ENCODE measurements around the gene CDK7. TPM values are rescaled to one million over a fixed set of nuclear protein-coding genes. Genes with fewer than 3 reads are reported as not detected.

The CDK7 gene
- total and polyA plus RNA-seq, 9 of the 15 experiments (the other 6 are each of a cell fraction or from before 2014, with no cell fraction given), result 41.7 to 143 (median 65.3) TPM

- peak in 1 of 2 experiments; percentile 41; a peak in 1 of 4 replicates for TF ChIP-seq MAZ (CRISPR knock-in tag; conservative IDR thresholded peaks at IDR 0.05 in 1 of 2, IDR thresholded peaks at IDR 0.05 in 1 of 2)
- peak; percentile 100 for TF ChIP-seq E2F8 (IDR thresholded peaks at IDR 0.05; ENCODE audit: low read depth, partially characterized antibody)
- no peak for TF ChIP-seq HLTF (IDR thresholded peaks at IDR 0.05)
- TF ChIP-seq PHB2 (IDR thresholded peaks at IDR 0.05; ENCODE audit: low read depth), result no peak
- peak; percentile 29 for TF ChIP-seq SMARCA4 (IDR thresholded peaks at IDR 0.05)
- TF ChIP-seq CBX8 (IDR thresholded peaks at IDR 0.05; ENCODE audit: borderline replicate concordance, extremely low read depth, low read depth, low read length, poor library complexity, severe bottlenecking), result no peak
- peak in 1 of 2 experiments; percentile 48; a peak in 2 of 4 replicates for TF ChIP-seq NONO (IDR thresholded peaks at IDR 0.05; ENCODE audit: low read depth in 2 of 2, low read length in 1 of 2)
- TF ChIP-seq E2F6 (IDR thresholded peaks at IDR 0.05; ENCODE audit: borderline replicate concordance in 1 of 2, extremely low read depth in 1 of 2, insufficient read depth in 1 of 2, insufficient read length in 1 of 2, low read depth in 1 of 2, low read length in 1 of 2, poor library complexity in 1 of 2, severe bottlenecking in 1 of 2), result peak; percentile 82 to 86
- TF ChIP-seq, protein P1, sequence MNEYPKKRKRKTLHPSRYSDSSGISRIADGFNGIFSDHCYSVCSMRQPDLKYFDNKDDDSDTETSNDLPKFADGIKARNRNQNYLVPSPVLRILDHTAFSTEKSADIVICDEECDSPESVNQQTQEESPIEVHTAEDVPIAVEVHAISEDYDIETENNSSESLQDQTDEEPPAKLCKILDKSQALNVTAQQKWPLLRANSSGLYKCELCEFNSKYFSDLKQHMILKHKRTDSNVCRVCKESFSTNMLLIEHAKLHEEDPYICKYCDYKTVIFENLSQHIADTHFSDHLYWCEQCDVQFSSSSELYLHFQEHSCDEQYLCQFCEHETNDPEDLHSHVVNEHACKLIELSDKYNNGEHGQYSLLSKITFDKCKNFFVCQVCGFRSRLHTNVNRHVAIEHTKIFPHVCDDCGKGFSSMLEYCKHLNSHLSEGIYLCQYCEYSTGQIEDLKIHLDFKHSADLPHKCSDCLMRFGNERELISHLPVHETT (CRISPR knock-in tag; conservative IDR thresholded peaks at IDR 0.05 in 1 of 2, IDR thresholded peaks at IDR 0.05 in 1 of 2), result peak in 1 of 2 experiments; percentile 49; a peak in 1 of 4 replicates
- no peak for TF ChIP-seq SREBF1 (IDR thresholded peaks at IDR 0.05; ENCODE audit: borderline replicate concordance, low read depth, low read length)
- peak; percentile 90 for TF ChIP-seq SUPT5H (IDR thresholded peaks at IDR 0.05)
- TF ChIP-seq TAF9B (IDR thresholded peaks at IDR 0.05; ENCODE audit: partially characterized antibody), result peak; percentile 64
- TF ChIP-seq CEBPB (tag; IDR thresholded peaks at IDR 0.05), result peak; percentile 96
- TF ChIP-seq PHF8 (IDR thresholded peaks at IDR 0.05; ENCODE audit: borderline replicate concordance, low read length), result peak; percentile 97
- no peak for TF ChIP-seq ASH1L (IDR thresholded peaks at IDR 0.05; ENCODE audit: borderline replicate concordance, low read depth, partially characterized antibody)
- peak; percentile 49; the same call in 1 of the 2 replicates for TF ChIP-seq ZBTB1 (CRISPR knock-in tag; IDR thresholded peaks at IDR 0.05; ENCODE audit: borderline replicate concordance, low read depth)
- TF ChIP-seq CCNT2 (IDR thresholded peaks at IDR 0.05; ENCODE audit: borderline replicate concordance, extremely low read depth, insufficient read length, low read depth, low read length), result peak; percentile 74
Observed at GRCh38 chr5:69189162-69190086, 45.3 kb upstream of the CDK7 start, which contains the start of gene CENPH (continued).

Measured in K562 (cell line).